D341Med (cell line): ENCODE results near the gene ARFRP1.
"Not testable (repeated sequence)": the region's sequence is repeated elsewhere in the genome, so short reads cannot be mapped to it uniquely, and the experiment has no call there.

Experiments used
- DNase-seq: peaks from one replicate; pipeline ENCODE4 v3.0.0; 2012; ENCODE audit warnings: low spot score

The ARFRP1 gene

DNA sequence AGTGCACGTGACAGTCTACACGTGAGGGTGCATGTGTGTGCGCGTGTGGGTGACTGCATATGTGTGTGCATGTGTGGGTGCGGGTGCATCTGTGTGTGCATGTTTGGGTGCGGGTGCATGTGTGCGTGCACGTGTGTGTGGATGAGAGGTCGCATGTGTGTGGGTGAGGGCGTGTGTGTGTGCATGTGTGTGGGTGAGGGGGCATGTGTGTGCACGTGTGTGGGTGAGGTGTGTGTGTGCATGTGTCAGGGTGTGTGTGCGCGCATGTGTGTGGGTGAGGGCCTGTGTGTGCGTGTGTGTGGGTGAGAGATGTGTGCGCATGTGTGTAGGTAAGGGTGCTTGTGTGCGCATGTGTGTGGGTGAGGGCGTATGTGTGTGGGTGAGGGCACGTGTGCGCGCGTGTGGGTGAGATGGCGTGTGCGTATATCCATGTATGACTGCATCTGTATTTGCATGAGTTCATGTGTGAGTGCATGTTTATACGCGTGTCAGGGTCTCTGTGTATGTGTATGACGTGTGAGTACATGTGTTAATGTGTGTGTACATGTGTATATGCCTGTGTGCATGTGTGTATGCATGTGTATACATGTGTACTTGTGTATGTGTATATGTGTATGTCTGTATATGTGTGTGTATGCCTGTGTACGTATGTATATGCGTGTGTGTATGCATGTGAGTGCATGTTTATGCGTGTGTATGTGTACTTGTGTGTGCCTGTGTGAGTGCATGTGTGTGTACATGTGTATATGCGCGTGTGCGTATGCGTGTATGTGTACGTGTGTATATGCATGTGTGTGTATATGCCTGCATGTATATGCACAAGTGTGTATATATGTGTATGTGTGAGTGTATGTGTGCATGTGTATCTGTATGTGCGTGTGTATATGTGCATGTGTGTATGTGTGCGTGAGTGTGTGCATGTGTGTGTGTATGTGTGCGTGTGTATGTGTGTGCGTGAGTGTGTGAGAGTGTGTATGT, 24.6 kb upstream of the ARFRP1 start:
- DNase-seq = no peak

DNA sequence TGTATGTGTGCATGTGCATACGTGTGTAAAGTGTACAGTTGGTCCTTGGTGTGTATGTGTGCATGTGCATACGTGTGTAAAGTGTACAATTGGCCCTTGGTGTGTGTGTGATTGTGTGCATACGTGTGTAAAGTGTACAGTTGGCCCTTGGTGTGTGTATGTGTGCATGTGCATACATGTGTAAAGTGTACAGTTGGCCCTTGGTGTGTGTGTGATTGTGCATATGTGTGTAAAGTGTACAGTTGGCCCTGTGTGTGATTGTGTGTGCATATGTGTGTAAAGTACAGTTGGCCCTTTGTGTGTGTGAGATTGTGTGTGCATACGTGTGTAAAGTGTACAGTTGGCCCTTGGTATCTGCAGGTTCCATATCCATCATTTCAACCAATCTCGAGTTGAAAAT, 23.6 kb upstream of the ARFRP1 start:
- no peak for DNase-seq

DNA sequence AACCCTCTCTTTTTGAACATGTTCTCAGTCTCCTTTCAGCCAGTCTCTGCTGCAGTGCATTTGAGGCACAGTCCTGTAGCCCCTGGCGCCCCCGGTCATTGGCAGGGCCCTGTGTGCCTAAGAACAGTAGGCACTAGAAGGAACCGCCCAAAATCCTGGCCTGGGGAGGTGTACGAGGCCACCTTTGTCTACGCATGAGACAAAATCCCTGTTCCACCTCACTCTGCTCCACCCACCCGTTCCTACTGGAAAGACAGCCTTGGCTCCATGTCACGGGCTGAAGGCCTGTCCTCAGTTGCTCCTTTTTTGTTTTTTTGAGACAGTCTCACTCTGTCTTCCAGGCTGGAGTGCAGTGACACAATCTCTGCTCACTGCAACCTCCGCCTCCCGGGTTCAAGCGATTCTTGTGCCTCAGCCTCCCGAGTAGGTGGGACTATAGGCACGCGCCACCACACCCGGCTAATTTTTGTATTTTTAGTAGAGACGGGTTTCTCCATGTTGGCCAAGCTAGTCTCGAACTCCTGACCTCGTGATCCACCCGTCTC, 22.5 kb upstream of the ARFRP1 start:
- not testable (repeated sequence) for DNase-seq

DNA sequence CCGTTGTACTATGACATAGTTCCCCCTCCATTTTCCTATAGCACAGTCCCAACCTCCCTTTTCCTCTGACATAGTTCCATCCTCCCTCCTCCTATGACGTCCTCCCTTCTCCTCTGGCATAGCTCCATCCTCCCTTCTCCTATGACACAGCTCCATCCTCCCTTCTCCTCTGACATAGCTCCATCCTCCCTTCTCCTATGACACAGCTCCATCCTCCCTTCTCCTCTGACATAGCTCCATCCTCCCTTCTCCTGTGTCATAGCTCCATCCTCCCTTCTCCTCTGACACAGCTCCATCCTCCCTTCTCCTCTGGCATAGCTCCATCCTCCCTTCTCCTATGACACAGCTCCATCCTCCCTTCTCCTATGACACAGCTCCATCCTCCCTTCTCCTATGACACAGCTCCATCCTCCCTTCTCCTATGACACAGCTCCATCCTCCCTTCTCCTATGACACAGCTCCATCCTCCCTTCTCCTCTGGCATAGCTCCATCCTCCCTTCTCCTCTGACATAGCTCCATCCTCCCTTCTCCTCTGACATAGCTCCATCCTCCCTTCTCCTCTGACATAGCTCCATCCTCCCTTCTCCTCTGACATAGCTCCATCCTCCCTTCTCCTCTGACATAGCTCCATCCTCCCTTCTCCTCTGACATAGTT, 15.3 kb upstream of the ARFRP1 start:
- DNase-seq = not testable (repeated sequence)

DNA sequence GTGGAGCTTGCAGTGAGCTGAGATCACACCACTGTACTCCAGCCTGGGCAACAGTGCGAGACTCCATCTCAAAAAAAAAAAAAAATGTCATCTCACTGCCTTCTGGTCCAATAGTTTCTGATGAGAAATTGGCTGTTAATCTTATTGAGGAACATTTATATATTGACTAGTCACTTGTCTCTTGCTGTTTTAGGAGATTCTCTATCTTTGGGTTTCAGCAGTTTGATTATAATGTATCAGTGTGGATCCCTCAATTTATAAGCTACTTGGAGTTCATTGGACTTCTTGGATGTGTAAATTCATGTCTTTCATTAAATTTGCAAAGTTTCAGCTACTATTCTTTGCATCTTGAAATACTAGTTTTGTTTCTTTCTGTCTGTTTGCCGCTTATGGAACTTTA, 11.2 kb upstream of the ARFRP1 start:
- DNase-seq = no peak

DNA sequence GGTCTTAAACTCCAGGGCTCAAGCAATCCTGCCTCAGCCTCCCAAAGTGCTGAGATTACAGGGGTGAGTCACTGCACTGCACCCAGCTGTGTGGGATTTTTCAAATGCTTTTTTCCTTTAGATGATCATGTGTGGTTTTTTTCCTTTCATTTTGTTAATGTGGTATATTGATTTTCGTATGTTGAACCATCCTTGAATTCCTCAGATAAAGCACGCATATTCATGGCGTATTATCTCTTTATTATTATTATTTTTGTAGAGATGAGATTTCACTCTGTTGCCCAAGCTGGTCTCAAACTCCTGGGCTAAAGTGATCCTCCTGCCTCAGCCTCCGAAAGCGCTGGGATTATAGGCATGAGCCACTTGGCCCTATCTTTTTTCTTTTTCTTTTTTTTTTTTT, 7.1 kb upstream of the ARFRP1 start:
- DNase-seq = no peak

DNA sequence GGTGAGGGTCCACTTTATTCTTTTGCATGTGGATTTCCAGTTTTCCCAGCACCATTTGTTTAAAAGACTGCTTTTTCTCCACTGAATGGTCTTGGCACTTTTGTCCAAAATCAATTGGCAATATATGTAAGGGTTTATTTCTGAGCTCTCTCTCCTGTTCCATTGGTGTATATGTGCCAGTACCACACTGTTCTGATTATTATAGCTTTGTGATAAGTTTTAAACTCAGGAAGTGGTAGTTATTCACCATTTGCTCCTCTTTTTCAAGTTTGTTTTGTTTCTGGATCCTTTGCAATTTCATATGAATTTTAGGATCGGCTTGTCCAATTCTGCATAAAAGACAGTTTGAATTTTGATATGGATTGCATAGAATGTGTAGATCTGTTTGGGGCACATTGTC, 4.4 kb upstream of the ARFRP1 start:
- no peak for DNase-seq

DNA sequence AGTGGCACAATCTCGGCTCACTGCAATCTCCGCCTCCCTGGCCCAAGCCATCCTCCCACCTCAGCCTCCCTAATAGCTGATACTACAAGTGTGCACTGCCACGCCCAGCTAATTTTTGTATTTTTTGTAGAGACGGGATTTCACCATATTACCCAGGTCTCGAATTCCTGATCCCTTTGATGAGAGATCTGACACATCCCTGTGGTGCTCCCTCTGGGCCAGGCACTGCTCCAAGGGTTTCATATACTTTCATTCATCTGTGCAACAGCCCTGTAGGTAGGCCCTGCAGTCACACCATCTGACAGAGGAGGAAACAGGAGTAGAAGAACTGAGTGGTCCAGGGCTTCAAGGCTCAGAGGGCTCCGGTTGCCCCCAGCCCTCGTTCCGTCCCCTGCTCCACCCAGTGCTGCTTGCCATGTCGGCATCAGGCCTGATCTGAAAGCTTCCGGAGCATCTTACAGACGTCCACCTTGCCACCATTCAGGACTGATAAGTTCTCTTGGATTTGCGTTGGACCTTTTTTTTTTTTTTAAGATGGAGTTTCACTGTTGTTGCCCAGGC, 3.4 kb upstream of the ARFRP1 start:
- DNase-seq = no peak

DNA sequence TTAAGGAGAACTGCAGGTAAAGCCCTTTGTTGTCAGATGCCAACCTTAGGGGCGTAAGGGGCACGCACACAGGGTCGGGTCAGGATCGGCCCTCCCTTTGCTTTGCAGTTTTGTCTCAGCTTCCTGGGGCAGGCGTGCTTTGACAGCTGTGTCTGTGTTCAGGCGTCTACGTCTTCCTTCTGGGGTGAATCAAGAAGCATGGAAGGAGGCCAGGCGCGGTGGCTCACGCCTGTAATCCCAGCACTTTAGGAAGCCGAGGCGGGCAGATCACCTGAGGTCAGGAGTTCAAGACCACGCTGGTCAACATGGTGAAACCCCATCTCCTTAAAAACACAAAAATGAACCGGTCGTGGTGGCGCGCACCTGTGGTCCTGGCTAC, 1.4 kb upstream of the ARFRP1 start:
- DNase-seq = peak; percentile 14

DNA sequence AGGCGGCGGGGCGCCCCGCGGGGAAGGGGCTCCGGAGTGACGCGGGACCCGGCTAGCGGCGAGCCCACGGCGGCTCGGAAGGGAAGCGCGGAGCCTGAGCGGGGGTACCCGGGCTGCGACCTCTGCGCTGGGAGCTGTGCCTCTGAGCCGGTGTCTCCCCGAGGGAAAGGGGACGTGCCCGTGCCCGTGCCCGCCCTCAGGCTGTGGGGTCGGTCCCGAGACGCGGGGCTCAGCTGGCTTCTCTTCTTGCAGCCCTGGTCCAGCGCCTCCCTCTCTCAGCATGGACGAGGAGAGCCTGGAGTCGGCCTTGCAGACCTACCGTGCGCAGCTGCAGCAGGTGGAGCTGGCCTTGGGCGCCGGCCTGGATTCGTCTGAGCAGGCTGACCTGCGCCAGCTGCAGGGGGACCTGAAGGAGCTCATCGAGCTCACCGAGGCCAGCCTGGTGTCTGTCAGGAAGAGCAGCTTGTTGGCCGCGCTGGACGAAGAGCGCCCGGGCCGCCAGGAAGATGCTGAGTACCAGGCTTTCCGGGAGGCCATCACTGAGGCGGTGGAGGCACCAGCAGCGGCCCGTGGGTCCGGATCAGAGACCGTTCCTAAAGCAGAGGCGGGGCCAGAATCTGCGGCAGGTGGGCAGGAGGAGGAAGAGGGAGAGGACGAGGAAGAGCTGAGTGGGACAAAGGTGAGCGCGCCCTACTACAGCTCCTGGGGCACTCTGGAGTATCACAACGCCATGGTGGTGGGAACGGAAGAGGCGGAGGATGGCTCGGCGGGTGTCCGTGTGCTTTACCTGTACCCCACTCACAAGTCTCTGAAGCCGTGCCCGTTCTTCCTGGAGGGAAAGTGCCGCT, 749 bp upstream of the ARFRP1 start:
- DNase-seq = no peak

DNA sequence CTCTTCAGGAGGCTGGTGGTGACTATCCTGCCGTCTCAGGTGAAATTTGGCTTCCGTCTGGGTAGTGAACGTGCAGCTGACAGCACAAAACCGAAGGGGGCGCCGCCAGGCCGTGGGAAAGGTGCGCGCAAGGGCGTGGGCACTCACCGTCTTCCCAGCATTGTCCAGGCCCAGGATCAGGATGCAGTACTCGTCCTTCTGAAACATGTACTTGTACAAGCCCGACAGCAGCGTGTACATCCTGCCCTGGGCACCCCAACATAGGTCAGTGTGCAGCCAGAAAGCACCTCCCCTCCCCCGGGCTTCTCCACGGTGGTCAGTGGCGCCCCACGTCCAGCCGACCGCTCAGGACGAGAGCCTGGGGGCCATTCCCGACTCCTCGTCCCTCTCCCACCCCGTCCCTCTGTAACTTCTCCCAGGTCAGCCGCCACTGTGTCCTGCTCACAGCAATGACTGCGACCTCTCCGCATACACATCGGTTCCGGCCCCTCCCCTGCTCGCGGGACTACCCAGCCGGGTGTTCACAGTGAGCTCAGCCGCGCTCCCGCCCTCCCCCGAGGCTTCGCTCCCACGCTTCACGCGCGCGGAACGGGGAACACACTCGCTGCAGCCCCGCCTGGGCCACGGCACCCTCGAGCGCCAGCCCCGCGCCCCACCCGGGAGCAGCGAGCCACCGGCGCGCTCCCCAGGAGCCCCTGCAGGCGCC, 771 bp downstream of the ARFRP1 start:
- peak; percentile 54 for DNase-seq

DNA sequence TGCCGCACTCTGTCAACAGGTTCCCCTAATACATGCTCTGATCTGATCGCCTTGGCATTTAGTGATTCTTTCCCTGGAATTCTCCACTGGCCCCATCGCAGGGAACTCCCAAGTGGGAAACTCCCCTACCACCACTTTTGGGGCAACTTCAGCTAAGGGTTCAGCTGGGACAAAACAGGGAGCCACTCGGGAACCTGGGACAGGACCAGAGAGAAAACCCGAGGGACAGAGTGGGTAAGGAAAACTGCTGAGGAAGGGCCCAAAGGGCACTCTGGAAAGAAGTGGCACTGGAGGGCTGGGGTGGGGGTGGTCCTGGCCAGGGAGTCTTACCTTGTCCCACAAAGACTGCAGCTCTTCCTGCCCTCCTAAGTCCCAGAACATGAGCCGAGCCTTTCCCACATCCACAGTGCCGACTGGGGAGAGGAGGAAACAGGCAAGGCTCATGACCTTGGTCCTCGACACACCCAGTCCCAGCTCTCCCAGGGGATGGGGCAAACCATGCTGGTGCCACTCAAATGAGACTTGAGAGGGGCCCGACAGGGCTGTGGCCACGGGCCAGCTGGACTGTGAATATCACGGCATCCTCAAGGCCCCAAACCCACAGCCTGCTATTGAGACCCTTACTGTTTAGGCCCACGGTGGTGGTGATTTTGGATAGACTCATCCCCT, 1.6 kb downstream of the ARFRP1 start:
- no peak for DNase-seq

DNA sequence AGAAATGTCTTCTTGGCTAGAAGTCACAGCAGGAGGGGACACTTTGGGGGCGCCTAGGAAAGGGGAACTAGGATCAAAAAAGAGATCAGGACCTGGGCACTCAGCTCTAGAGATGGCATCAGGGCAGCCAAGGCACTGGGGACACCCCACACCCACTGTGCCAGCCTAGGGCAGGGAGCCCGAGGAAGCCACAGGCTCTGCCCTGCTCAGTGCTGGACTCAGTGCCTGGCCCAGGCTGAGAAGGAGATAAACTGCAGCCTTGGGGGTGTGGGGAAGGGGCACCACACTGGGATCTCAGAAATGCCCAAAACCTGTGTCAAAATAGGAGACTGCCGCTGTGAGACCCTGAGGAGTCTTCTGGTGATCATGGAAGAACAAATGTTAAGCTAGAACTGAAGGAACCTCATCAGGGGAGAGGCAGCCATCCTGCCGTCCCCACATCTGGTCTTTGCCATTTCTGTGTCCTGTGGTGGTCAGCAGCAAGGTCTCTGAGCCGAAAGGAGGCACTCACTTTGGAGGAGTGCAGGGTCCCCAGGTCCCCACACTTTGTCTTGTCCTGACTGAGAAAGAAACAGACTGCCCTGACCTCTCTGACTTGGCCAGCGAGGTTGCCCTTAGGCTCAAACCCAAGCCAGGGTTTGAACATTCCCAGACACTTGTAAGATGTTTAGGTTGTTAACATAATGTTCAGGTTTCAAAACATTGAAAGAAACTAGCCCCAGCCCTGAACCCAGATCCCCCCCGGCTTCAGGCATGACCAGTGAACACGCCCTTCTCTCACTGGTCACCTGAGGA, 2.3 kb downstream of the ARFRP1 start:
- DNase-seq = no peak

DNA sequence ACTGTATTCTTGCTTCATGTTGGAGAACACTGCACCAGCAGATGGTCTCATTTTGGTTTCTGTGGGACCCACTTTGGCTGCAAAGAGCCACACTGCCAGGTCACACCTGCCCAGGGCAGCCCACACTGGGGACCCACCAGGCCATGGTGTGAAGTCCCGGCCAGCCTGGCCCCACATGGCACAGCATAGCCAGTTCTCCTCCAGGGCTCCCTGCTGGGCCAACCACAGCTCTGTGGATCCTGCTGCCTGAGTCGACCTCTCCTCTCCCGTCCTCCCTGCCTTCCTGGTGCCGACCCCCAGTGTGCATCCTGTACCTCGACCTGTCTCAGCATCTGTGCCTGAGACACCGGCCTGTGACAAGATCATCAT, 3.0 kb downstream of the ARFRP1 start:
- DNase-seq = no peak

DNA sequence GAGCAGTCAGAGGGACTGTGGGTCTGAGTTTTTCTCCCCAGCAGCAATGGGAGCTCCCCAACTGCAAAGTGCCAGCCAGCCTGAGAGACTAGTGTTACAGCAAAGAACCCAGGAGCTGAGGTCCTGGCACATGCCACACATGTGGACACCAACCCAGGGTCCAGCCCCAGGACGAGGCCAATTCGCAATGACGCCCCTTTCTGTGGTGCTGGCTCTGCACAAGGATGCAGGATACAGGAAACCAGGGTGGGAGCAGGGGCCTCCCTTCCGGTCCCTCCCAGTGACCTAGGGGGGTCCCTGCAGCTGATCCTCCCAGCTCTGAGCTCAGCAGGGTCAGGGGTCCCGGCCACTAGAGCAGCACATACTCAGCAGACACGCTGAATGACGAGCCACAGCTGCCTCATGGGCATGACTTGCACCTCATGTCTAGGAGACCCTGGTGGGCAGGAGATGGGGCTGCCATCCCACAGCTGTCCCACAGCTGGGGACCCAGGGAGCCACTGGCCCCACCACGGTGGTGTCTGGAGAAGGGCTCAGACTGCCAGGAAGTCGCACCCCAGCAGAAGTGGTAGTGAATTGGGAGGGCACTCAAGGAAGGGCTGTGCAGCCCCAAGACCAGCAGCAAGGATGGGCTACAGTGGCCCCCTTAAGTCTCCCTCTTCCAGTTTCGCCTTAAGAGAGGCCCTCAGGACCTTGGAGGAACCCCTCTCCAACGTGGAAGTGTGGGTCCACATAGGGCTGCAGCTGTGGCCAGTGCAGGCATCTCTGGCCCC, 3.6 kb downstream of the ARFRP1 start:
- DNase-seq = no peak

DNA sequence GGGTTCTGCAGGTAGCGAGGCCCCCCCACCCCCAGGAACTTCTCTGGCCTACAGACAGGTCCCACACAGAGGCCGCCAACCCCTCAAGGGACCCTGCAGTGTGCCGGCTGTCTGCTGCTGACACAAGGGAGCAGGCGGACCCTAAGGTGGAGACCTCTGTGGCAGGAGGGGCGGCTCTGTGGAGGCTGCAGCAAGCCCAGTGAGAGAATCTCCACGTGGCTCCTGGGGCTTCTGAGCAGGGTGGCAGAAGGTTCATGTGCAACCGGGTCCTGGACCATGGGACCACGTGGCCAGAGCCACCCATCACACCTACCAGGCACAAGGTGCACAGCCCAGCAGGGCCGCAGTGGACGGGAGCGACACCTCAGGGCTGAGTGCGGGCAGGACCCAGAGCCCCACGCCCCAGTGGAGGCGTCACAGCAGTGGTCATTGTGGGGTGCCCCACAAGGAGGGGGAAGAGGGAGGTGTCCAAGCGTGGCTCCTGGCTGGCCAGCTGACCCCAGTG, 4.3 kb downstream of the ARFRP1 start:
- DNase-seq = peak; percentile 23

DNA sequence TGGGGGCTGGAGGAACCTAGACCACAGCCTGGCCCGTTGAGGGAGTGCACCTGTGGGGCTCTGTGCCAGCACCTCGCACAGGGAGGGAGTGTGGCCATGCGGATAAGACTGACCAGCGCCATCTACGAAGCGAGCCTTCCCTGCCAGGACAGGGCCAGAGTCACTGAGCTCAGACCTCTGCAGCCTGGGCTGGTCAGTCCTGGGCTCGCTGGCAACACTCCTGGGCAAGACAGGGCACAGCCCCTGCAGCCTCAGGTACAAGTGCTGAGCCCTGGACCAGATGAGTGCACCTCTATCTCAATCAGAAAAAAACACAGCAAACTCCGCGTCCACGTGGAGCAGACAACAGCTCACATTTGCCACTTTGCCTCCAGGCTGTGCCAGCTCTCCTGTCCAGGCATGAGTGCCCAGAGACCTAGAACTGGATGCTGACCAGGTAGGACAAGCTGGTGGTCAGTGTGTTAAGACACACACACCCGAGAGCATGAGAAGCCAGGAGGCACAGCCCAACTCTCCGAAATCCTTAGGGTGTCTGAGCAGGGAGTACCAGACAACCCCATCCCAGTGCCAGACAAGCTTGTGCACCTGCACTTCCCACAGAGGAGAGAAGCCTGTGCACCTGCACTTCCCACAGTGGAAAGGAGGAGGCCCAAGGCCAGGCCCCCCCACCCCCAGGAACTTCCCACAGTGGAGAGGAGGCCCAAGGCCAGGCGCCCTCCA, 4.9 kb downstream of the ARFRP1 start:
- DNase-seq = peak; percentile 17

DNA sequence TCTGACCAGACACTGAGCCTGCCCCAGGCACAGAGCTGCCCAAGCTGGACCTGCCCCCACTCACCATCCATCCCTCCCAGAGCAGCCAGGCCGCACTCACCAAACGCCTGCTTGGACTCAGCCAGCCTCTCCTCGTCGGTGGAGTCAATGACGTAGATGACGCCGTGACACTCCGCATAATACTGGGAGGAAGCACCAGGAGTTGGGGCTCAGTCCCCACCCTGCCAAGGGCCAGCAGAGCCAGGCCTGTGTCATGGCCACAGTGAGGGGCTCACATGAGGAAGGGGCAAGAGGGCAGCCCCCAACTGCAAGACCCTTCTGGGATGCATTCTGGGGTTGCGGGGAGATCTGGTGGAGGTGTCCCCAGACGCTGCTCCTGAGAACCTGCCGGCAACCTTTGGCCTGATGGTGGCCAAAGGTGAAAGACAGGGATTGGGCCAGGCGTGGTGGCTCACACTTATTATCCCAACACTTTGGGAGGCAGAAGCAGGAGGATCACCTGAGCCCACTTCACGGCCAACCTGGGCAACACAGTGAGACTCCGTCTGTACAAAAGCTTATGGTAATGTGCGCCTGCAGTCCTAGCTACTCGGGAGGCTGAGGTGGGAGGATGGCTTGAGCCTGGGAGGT, 5.6 kb downstream of the ARFRP1 start:
- DNase-seq = peak; percentile 21
